Prostate gland (tissue), 2 donors: ENCODE results near the gene TKTL1.

ENCODE experiments used
- POLR2A ChIP-seq: fragments of 450-650 bp; IDR thresholded peaks from one replicate; pipeline ENCODE4 v1.6.1; 2016; ENCODE audit warnings: antibody characterized with exemption, mild to moderate bottlenecking
- POLR2AphosphoS5 ChIP-seq: sonication (generic); formaldehyde crosslinking; IDR thresholded peaks from one replicate; pipeline ENCODE4 v1.6.1; 2017; ENCODE audit warnings: antibody characterized with exemption
- TF ChIP-seq, protein P1 (sequence below), 4 experiments: fragments of 200-600 bp in 2 of 4; fragments of 450-650 bp in 2 of 4; sonication (generic) in 2 of 4; IDR thresholded peaks; 1 replicate in 3 of 4; 2 replicates in 1 of 4; pipeline ENCODE4 v1.5.1; 2016 to 2019; ENCODE audit warnings: antibody characterized with exemption in 4 of 4, mild to moderate bottlenecking in 2 of 4, moderate library complexity in 2 of 4

DNA sequence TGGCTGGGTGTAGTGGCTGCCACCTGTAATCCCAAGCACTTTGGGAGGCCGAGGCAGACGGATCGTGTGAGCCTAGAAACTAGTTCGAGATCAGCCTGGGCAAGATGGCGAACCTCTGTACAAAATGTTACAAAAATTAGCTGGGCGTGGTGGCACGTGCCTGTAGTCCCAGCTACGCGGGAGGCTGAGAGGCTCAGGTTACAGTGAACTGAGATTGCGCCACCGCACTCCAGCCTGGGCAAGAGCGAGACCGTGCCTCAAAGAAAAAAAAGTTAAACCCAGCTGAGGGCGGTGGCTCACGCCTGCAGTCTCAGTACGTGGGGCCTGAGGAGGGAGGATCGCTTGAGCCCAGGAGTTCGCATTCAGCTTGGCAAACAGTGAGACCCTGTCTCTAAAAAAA is 1.1 kb downstream of the TKTL1 start:
- TF ChIP-seq, protein P1, sequence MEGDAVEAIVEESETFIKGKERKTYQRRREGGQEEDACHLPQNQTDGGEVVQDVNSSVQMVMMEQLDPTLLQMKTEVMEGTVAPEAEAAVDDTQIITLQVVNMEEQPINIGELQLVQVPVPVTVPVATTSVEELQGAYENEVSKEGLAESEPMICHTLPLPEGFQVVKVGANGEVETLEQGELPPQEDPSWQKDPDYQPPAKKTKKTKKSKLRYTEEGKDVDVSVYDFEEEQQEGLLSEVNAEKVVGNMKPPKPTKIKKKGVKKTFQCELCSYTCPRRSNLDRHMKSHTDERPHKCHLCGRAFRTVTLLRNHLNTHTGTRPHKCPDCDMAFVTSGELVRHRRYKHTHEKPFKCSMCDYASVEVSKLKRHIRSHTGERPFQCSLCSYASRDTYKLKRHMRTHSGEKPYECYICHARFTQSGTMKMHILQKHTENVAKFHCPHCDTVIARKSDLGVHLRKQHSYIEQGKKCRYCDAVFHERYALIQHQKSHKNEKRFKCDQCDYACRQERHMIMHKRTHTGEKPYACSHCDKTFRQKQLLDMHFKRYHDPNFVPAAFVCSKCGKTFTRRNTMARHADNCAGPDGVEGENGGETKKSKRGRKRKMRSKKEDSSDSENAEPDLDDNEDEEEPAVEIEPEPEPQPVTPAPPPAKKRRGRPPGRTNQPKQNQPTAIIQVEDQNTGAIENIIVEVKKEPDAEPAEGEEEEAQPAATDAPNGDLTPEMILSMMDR (IDR thresholded peaks at IDR 0.05), result no peak
- no peak for TF ChIP-seq POLR2AphosphoS5
- TF ChIP-seq POLR2A, result no peak
